GM19035 (cell line): Measurements from ENCODE around the gene HIVEP1.

ENCODE experiments used
- ATAC-seq: cut with Tn5 transposase; IDR thresholded peaks from one replicate; pipeline ENCODE4 v1.9.1; 2021; ENCODE audit not compliant: unreplicated experiment

The HIVEP1 gene

GRCh38 chr6:12017263-12017662, 5.2 kb downstream of the HIVEP1 start:
- no peak for ATAC-seq

- ATAC-seq: no peak
Measured at GRCh38 chr6:12017876-12018401, 5.8 kb downstream of the HIVEP1 start.

GRCh38 chr6:12020187-12020791, 8.2 kb downstream of the HIVEP1 start:
- ATAC-seq: no peak

- ATAC-seq: no peak
Measured at GRCh38 chr6:12022481-12022880, 10.4 kb downstream of the HIVEP1 start.

GRCh38 chr6:12022953-12023388, 10.9 kb downstream of the HIVEP1 start:
- ATAC-seq: no peak

- ATAC-seq: no peak
Measured at GRCh38 chr6:12024216-12024615, 12.1 kb downstream of the HIVEP1 start.

GRCh38 chr6:12024699-12025434, 12.8 kb downstream of the HIVEP1 start:
- no peak for ATAC-seq

- no peak for ATAC-seq
Measured at GRCh38 chr6:12026120-12026519, 14.0 kb downstream of the HIVEP1 start.

GRCh38 chr6:12026833-12027232, 14.7 kb downstream of the HIVEP1 start:
- no peak for ATAC-seq

- no peak for ATAC-seq
Measured at GRCh38 chr6:12028213-12028612, 16.1 kb downstream of the HIVEP1 start.

GRCh38 chr6:12029979-12030737, 18.0 kb downstream of the HIVEP1 start:
- no peak for ATAC-seq

- ATAC-seq: no peak
Measured at GRCh38 chr6:12030993-12031550, 19.0 kb downstream of the HIVEP1 start.

- ATAC-seq: no peak
Measured at GRCh38 chr6:12032783-12033573, 20.9 kb downstream of the HIVEP1 start.

- ATAC-seq: no peak
Measured at GRCh38 chr6:12033770-12034169, 21.7 kb downstream of the HIVEP1 start.

- no peak for ATAC-seq
Measured at GRCh38 chr6:12034349-12034748, 22.2 kb downstream of the HIVEP1 start.

- ATAC-seq: no peak
Measured at GRCh38 chr6:12034837-12035236, 22.7 kb downstream of the HIVEP1 start.

- no peak for ATAC-seq
Measured at GRCh38 chr6:12036766-12037165, 24.7 kb downstream of the HIVEP1 start.

- no peak for ATAC-seq
Measured at GRCh38 chr6:12037798-12038197, 25.7 kb downstream of the HIVEP1 start.

GRCh38 chr6:12039540-12040459, 27.7 kb downstream of the HIVEP1 start:
- ATAC-seq: no peak

GRCh38 chr6:12047304-12047703, 35.2 kb downstream of the HIVEP1 start:
- ATAC-seq: peak; percentile 37
